Pancreas (tissue), 10 donors: ENCODE data around the gene ANKRD40CL. TPM values are rescaled to one million over a fixed set of nuclear protein-coding genes. Genes with fewer than 3 reads are reported as not detected.
A peak's percentile ranks its signal among the peaks of the same experiment; 100 is the strongest.

Experiments
- ATAC-seq, 4 donors: fragments of 200-7000 bp; cut with Tn5 transposase; one replicate each; pipeline versions ENCODE4 v1.8.0 to v1.9.1; 2020; ENCODE audit warnings: mild to moderate bottlenecking in 4 of 4, moderate library complexity in 4 of 4
- DNase-seq, 6 donors: peaks; one replicate each; pipeline ENCODE4 v3.0.0-alpha.2; 2020
- FAIRE-seq: peaks from 2 replicates; lab custom pipeline; 2012; peaks lifted over from hg19 to GRCh38; lab: Jason Lieb, UNC
- H3K27ac ChIP-seq, 4 donors: fragments of 200-600 bp; sonication (generic); 1 replicate in 3 of 4; 2 replicates in 1 of 4; pipeline versions ENCODE4 v1.5.0 to v1.8.0; 2020
- H3K27me3 ChIP-seq, 4 donors: fragments of 200-600 bp; one replicate each; pipeline ENCODE4 v1.8.0; 2021
- H3K36me3 ChIP-seq, 3 donors: fragments of 200-600 bp; sonication (generic) in 1 of 3; one replicate each; pipeline versions ENCODE4 v1.5.0 to v1.8.0; 2020 to 2021
- H3K4me1 ChIP-seq, 3 donors: fragments of 200-600 bp; one replicate each; pipeline ENCODE4 v1.8.0; 2021
- H3K4me3 ChIP-seq, 4 donors: fragments of 200-600 bp; sonication (generic) in 2 of 4; one replicate each; pipeline versions ENCODE4 v1.5.0 to v1.8.0; 2020 to 2021
- H3K9me3 ChIP-seq, 4 donors: fragments of 200-600 bp; one replicate each; pipeline ENCODE4 v1.8.0; 2021
- CTCF ChIP-seq, 4 donors: fragments of 200-600 bp; sonication (generic) in 3 of 4; IDR thresholded peaks; one replicate each; pipeline versions ENCODE4 v1.5.0 to v1.8.0; 2021; ENCODE audit warnings: antibody characterized with exemption in 4 of 4
- WGBS, 2 donors: extraction: QIAGEN DNeasy Blood & Tissue Kit; methylation state at CpG; one replicate each; pipeline ENCODE4 v1.1.7; 2013; 5-methylcytosine and 5-hydroxymethylcytosine counted together
- intact Hi-C, 3 donors: fragments of 100-400 bp; cut with DNase I; formaldehyde crosslinking; loops; one replicate each; pipeline versions ENCODE4 v1.11.1 to v1.14.2; 2022
- polyA plus RNA-seq, 2 donors: library from polyadenylated mRNA; stranded (reverse); fragments of 200-250 nt; gene quantifications; one replicate each; pipeline ENCODE4 v1.2.3, GENCODE V29; 2013
- total RNA-seq, 6 donors: library from RNA; stranded (reverse); fragmentation: NEBNext Ultra II Directional in 4 of 6; extraction: Animal tissue kit (Norgen Biotek cat#: 25700) in 4 of 6; gene quantifications; one replicate each; pipeline versions ENCODE4 v1.2.1 to v1.2.4, GENCODE V29; 2021 to 2023
- donor health status: healthy with polysubstance abuse.
- donor health status: DM: no; HTN: no; CAD: no; lungs with moderate emphysema.
- donor health status: DM: no; HTN: no; CAD: no.
- donor health status: control.
- donor health status: control.
- donor health status: Bipolar disorder and iron deficiency.
- donor health status: DM: yes; HTN: yes; CAD: no.
- donor health status: DM: no; HTN: no; CAD: no.
- donor health status: DM: no; HTN: no; CAD: no.
- donor health status: DM: yes; HTN: yes; CAD: no.

Gene ANKRD40CL
- total and polyA plus RNA-seq, 8 donors = 0.16 to 0.46 (median 0.19) TPM; not detected in 5

GRCh38 chr17:50798424-50799288 lies 31.3 kb upstream of the ANKRD40CL start:
- peak in 1 of 4 donors; percentile 28 for ATAC-seq
- intact Hi-C loops = no loop called here
- Histone ChIP-seq H3K4me3 (no peak overlapping the region), H3K4me1 (no peaks in the 10 kb centered on the region), H3K36me3 (no peaks in the 10 kb centered on the region), H3K9me3 (no peaks in the 10 kb centered on the region), H3K27me3 (no peaks in the 10 kb centered on the region), H3K27ac (no peak overlapping the region)
- FAIRE-seq = no peak
- no peak for TF ChIP-seq CTCF (IDR thresholded peaks at IDR 0.05)
- 87 to 90% methylated on average over 19 of the region's 19 CpGs for WGBS, 2 donors
- no peak for DNase-seq

GRCh38 chr17:50797135-50797810 lies 30.0 kb upstream of the ANKRD40CL start:
- intact Hi-C loops = no loop called here
- H3K36me3 ChIP-seq = no peaks in the 10 kb centered on the region
- H3K4me3 ChIP-seq = no peak overlapping the region
- no peak overlapping the region for H3K27ac ChIP-seq
- FAIRE-seq (no peak), ATAC-seq (no peak), DNase-seq (no peak)
- TF ChIP-seq CTCF (IDR thresholded peaks at IDR 0.05) = no peak
- WGBS, 2 donors = 52% methylated on average over 11 of the region's 11 CpGs
- H3K4me1 ChIP-seq = no peaks in the 10 kb centered on the region
- H3K27me3 ChIP-seq = no peaks in the 10 kb centered on the region
- no peaks in the 10 kb centered on the region for H3K9me3 ChIP-seq

- Histone ChIP-seq H3K36me3 (no peaks in the 10 kb centered on the region), H3K9me3 (no peaks in the 10 kb centered on the region), H3K27me3 (no peaks in the 10 kb centered on the region), H3K27ac (no peak overlapping the region), H3K4me1 (no peaks in the 10 kb centered on the region), H3K4me3 (no peak overlapping the region)
- FAIRE-seq = no peak
- no peak for TF ChIP-seq CTCF (IDR thresholded peaks at IDR 0.05)
- no peak for DNase-seq
- WGBS, 2 donors = 96% methylated on average over 6 of the region's 6 CpGs
- intact Hi-C loops = no loop called here
- no peak for ATAC-seq
These were observed 27.0 kb upstream of the ANKRD40CL start for GRCh38 chr17:50794361-50794760.

DNA sequence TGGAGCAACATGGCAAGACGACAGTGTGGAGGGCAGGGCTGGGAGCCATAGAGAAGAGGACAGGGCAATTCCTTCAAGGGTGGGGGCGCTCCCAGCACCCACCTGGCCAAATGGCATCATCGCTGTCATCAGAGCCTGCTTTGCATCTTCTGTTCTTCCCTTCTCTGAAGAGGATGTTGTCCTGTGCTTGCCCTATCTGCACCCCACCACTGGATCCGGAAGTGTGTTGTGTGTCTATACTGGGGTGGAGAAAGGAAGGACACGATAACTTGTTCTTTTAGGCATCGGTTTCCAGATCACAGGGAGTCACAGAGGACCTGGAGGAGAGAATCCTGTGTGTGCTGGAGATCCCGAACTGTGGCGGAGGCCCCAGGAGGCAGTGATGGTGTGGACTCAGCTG lies 25.7 kb upstream of the ANKRD40CL start:
- intact Hi-C loops = no loop called here
- no peak overlapping the region for H3K4me3 ChIP-seq
- H3K27ac ChIP-seq = no peak overlapping the region
- no peaks in the 10 kb centered on the region for H3K36me3 ChIP-seq
- H3K4me1 ChIP-seq = no peaks in the 10 kb centered on the region
- WGBS, 2 donors = 92 to 94% methylated on average over 8 of the region's 8 CpGs
- no peaks in the 10 kb centered on the region for H3K9me3 ChIP-seq
- DNase-seq = no peak
- no peaks in the 10 kb centered on the region for H3K27me3 ChIP-seq
- no peak for TF ChIP-seq CTCF (IDR thresholded peaks at IDR 0.05)
- ATAC-seq = no peak
- no peak for FAIRE-seq
